ENCODE results near the gene FSTL4. TPM values are rescaled to one million over a fixed set of nuclear protein-coding genes. Genes with fewer than 3 reads are reported as not detected.

Gene FSTL4
- total and polyA plus RNA-seq, 2 of the 13 experiments (the other 11 are each of a cell fraction or from before 2014, with no cell fraction given): 2.1 to 3.0 TPM

DNA sequence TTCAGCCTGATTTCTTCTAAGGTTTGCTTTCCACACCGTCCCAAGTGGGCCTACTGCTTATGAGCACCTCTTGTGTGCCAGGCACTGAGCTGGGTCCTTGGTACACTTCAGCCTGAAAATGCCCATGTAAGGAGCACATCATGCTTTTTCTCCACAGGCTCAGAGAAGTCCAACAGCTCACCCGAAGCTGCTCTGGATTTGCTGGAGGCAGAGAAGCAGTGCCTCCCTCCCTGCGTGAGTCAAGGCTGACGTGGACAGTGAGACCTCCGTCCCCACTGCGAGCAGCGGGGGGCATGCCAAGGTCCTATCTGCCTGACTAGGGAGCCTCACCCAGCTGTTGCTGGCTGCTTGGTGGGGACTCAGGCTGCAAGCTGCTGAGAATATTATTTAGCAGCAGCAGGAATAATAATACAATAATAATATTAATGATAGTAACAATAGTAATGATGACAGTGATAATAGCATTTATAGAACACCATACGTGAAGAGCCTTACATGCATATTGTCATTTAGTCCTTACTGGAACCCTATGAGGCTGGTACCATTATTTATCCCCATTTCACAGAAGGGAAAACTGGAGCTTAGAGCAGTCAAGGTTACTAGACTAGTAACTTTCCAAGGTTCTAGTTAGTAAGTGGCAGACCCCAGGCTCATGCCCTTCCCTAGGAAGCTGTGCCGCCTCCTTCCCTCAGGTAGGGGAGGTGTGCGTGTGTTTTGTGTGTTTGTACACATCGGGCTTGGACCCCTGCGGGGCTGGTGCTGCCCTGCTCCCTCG, 365.8 kb downstream of the FSTL4 start (continued):
- TF ChIP-seq ZNF326 (CRISPR knock-in tag; IDR thresholded peaks at IDR 0.05; ENCODE audit: borderline replicate concordance): no peak
- no peak for TF ChIP-seq YEATS2 (CRISPR knock-in tag; IDR thresholded peaks at IDR 0.05; ENCODE audit: borderline replicate concordance)
- TF ChIP-seq ZNF354B (CRISPR knock-in tag; IDR thresholded peaks at IDR 0.05): no peak
- no peak for TF ChIP-seq HNRNPUL1 (IDR thresholded peaks at IDR 0.05; ENCODE audit: low read depth, low read length)
- TF ChIP-seq, protein P1, sequence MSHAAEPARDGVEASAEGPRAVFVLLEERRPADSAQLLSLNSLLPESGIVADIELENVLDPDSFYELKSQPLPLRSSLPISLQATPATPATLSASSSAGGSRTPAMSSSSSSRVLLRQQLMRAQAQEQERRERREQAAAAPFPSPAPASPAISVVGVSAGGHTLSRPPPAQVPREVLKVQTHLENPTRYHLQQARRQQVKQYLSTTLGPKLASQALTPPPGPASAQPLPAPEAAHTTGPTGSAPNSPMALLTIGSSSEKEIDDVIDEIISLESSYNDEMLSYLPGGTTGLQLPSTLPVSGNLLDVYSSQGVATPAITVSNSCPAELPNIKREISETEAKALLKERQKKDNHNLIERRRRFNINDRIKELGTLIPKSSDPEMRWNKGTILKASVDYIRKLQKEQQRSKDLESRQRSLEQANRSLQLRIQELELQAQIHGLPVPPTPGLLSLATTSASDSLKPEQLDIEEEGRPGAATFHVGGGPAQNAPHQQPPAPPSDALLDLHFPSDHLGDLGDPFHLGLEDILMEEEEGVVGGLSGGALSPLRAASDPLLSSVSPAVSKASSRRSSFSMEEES (CRISPR knock-in tag; IDR thresholded peaks at IDR 0.05): no peak
- TF ChIP-seq RARA (CRISPR knock-in tag; IDR thresholded peaks at IDR 0.05): no peak
- no peak for TF ChIP-seq GTF2F1 (IDR thresholded peaks at IDR 0.05; ENCODE audit: low read length)

DNA sequence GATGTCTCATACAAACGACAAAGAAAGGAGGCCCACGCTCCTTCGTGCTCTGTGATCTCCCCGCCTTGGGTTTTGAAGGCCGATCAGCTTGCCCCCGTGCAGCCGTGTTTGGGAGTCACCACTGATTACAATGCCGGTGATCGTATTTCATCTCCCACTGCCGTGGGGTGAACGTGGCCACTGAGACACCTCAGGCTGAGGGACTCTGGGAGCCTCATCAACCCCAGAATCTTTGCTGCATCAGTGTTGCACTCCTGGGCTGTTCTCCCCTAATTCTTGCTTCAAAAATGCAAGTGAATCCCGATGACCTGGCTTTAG, 366.3 kb downstream of the FSTL4 start:
- H3K9ac ChIP-seq (ENCODE audit: insufficient read depth, low read depth, low read length): no peak overlapping the region
- in situ Hi-C loops (cut with HindIII; ENCODE audit: extremely low pct_ligation_motif_present, low pct_unique_long_range_greater_than_20kb): no loop called here
- H3K27ac ChIP-seq (ENCODE audit: extremely low read length, insufficient read depth, low read length): no peak overlapping the region
- TF ChIP-seq TEAD2 (CRISPR knock-in tag; IDR thresholded peaks at IDR 0.05): no peak
- TF ChIP-seq ZNF577 (CRISPR knock-in tag; IDR thresholded peaks at IDR 0.05; ENCODE audit: borderline replicate concordance, low read depth): no peak
- no peak for TF ChIP-seq ZNF75D (CRISPR knock-in tag; IDR thresholded peaks at IDR 0.05; ENCODE audit: borderline replicate concordance)
- no peak for TF ChIP-seq NFKBIZ (CRISPR knock-in tag; IDR thresholded peaks at IDR 0.05)
- no peak for TF ChIP-seq HCFC1 (IDR thresholded peaks at IDR 0.05; ENCODE audit: low read depth, low read length)
- no peak for TF ChIP-seq RBM22 (optimal IDR thresholded peaks at IDR 0.05; ENCODE audit: low read length)
- TF ChIP-seq, protein P2, sequence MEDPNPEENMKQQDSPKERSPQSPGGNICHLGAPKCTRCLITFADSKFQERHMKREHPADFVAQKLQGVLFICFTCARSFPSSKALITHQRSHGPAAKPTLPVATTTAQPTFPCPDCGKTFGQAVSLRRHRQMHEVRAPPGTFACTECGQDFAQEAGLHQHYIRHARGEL (CRISPR knock-in tag; IDR thresholded peaks at IDR 0.05): no peak
- TF ChIP-seq, protein P3, sequence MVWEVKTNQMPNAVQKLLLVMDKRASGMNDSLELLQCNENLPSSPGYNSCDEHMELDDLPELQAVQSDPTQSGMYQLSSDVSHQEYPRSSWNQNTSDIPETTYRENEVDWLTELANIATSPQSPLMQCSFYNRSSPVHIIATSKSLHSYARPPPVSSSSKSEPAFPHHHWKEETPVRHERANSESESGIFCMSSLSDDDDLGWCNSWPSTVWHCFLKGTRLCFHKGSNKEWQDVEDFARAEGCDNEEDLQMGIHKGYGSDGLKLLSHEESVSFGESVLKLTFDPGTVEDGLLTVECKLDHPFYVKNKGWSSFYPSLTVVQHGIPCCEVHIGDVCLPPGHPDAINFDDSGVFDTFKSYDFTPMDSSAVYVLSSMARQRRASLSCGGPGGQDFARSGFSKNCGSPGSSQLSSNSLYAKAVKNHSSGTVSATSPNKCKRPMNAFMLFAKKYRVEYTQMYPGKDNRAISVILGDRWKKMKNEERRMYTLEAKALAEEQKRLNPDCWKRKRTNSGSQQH (CRISPR knock-in tag; IDR thresholded peaks at IDR 0.05; ENCODE audit: low read depth): no peak
- TF ChIP-seq IRX3 (CRISPR knock-in tag; IDR thresholded peaks at IDR 0.05; ENCODE audit: borderline replicate concordance, low read depth): no peak
- TF ChIP-seq DNMT3B (CRISPR knock-in tag; conservative IDR thresholded peaks at IDR 0.05): no peak
- no peak for TF ChIP-seq SMARCC2 (IDR thresholded peaks at IDR 0.05)
- TF ChIP-seq ZNF17 (CRISPR knock-in tag; IDR thresholded peaks at IDR 0.05): no peak
- FAIRE-seq: no peak
- no peak overlapping the region for H2AFZ ChIP-seq (ENCODE audit: low read length)
- H4K20me1 ChIP-seq (ENCODE audit: insufficient read depth, low read length): no peaks in the 10 kb centered on the region
- POLR2A ChIA-PET: no interaction called here
- 95% methylated on average over 12 of the region's 12 CpGs for WGBS (ENCODE audit: low lambda C conversion rate)
- H3K27me3 ChIP-seq (ENCODE audit: control insufficient read depth in 1 of 2, insufficient read depth in 2 of 2, low read length in 2 of 2): no peaks in the 10 kb centered on the region
- H3K4me1 ChIP-seq (ENCODE audit: insufficient read depth, low read length): peaks cover 52% of the 10 kb centered on the region
- intact Hi-C loops (cut with micrococcal nuclease; ENCODE audit: unreplicated experiment): no loop called here
- no peak for ATAC-seq
- H3K4me3 ChIP-seq (replicated peaks in 1 of 3; ENCODE audit: insufficient read depth in 1 of 3, low read depth in 2 of 3, low read length in 3 of 3): no peak overlapping the region
- H3K79me2 ChIP-seq (ENCODE audit: insufficient read depth, low read length): no peaks in the 10 kb centered on the region
- no peaks in the 10 kb centered on the region for H3K36me3 ChIP-seq (replicated peaks in 1 of 2; ENCODE audit: control insufficient read depth in 1 of 2, insufficient read depth in 2 of 2, low read length in 2 of 2)
- no peaks in the 10 kb centered on the region for H3K9me3 ChIP-seq (ENCODE audit: low read length)
- DNase-seq (ENCODE audit: low spot score): no peak
- no peak overlapping the region for H3K4me2 ChIP-seq (ENCODE audit: low read depth, low read length)
- BruUV-seq (replicated peaks): no TSS peak
- CTCF ChIA-PET (ENCODE audit: low intra/inter-chr PET ratio, low total read pairs): no interaction called here

Measured in HepG2 (cell line).